22Rv1 (cell line): ENCODE measurements around the gene FUZ.
"Not testable (repeated sequence)": the region's sequence is repeated elsewhere in the genome, so short reads cannot be mapped to it uniquely, and the experiment has no call there.

Source experiments
- H3K27ac ChIP-seq: fragments of 450-650 bp; 2 replicates; pipeline ENCODE4 v1.5.1; 2017
- CTCF ChIP-seq: fragments of 450-650 bp; IDR thresholded peaks from 2 replicates; pipeline ENCODE4 v1.5.1; 2017; ENCODE audit warnings: mild to moderate bottlenecking
- ZFX ChIP-seq: fragments of 450-650 bp; IDR thresholded peaks from 2 replicates; pipeline ENCODE4 v1.6.1; 2017; ENCODE audit warnings: antibody characterized with exemption, borderline replicate concordance

The FUZ gene

GRCh38 chr19:49829200-49829599, 16.1 kb upstream of the FUZ start:
- TF ChIP-seq ZFX: no peak
- no peak for TF ChIP-seq CTCF
- no peak overlapping the region for H3K27ac ChIP-seq

GRCh38 chr19:49827034-49827433, 13.9 kb upstream of the FUZ start:
- no peak overlapping the region for H3K27ac ChIP-seq

GRCh38 chr19:49824662-49825061, 11.6 kb upstream of the FUZ start:
- TF ChIP-seq CTCF (no peak), ZFX (no peak)
- no peak overlapping the region for H3K27ac ChIP-seq

More at GRCh38 chr19:49827034-49827433, 13.9 kb upstream of the FUZ start:
- TF ChIP-seq ZFX (no peak), CTCF (no peak)

GRCh38 chr19:49823472-49823871, 10.4 kb upstream of the FUZ start:
- TF ChIP-seq CTCF: no peak
- TF ChIP-seq ZFX: no peak
- H3K27ac ChIP-seq: no peak overlapping the region

- no peak for TF ChIP-seq ZFX
- TF ChIP-seq CTCF: no peak
- no peak overlapping the region for H3K27ac ChIP-seq
Observed at GRCh38 chr19:49820125-49820524, 7.0 kb upstream of the FUZ start.

- not testable (repeated sequence) for H3K27ac ChIP-seq
Observed at GRCh38 chr19:49819452-49820115, 6.5 kb upstream of the FUZ start.

GRCh38 chr19:49818649-49819370, 5.7 kb upstream of the FUZ start:
- TF ChIP-seq CTCF: no peak
- no peak for TF ChIP-seq ZFX

More at GRCh38 chr19:49818649-49819370, 5.7 kb upstream of the FUZ start:
- H3K27ac ChIP-seq: peak overlapping the region; percentile 82
